OCI-M2 (cell line): ENCODE data around the gene COL11A2.

Experiments
- DNase-seq: peaks from one replicate; lab custom pipeline; 2025; ENCODE audit not compliant: unreplicated experiment; lab: John Stamatoyannopoulos, UW

The COL11A2 gene

GRCh38 chr6:33206864-33207551, 14.7 kb upstream of the COL11A2 start:
- DNase-seq, result no peak

GRCh38 chr6:33206027-33206863, 14.0 kb upstream of the COL11A2 start:
- no peak for DNase-seq

- DNase-seq, result no peak
Observed at GRCh38 chr6:33205191-33206026, 13.1 kb upstream of the COL11A2 start.

- peak; percentile 46 for DNase-seq
Observed at GRCh38 chr6:33204415-33205190, 12.3 kb upstream of the COL11A2 start, which contains the start of gene HSD17B8. HSD17B8 (plus strand) TSS chr6:33204655; CDS start chr6:33204669, 14 bp downstream.

- DNase-seq, result no peak
Observed at GRCh38 chr6:33204165-33204414, 11.8 kb upstream of the COL11A2 start.

GRCh38 chr6:33203443-33204164, 11.3 kb upstream of the COL11A2 start:
- no peak for DNase-seq

GRCh38 chr6:33202799-33203198, 10.5 kb upstream of the COL11A2 start:
- no peak for DNase-seq

GRCh38 chr6:33201935-33202334, 9.7 kb upstream of the COL11A2 start:
- DNase-seq, result no peak

- no peak for DNase-seq
Observed at GRCh38 chr6:33201147-33201545, 8.9 kb upstream of the COL11A2 start.

GRCh38 chr6:33200219-33201146, 8.2 kb upstream of the COL11A2 start, which contains the start of the genes RXRB and SLC39A7:
RXRB (minus strand) TSS chr6:33200665; CDS start chr6:33200476, 189 bp downstream.
SLC39A7 (plus strand) TSS chr6:33200867; CDS start chr6:33201246, 379 bp downstream.
- peak; percentile 93 for DNase-seq

- peak; percentile 72 for DNase-seq
Observed at GRCh38 chr6:33199687-33200218, 7.5 kb upstream of the COL11A2 start.

- no peak for DNase-seq
Observed at GRCh38 chr6:33198853-33199436, 6.7 kb upstream of the COL11A2 start.

GRCh38 chr6:33198159-33198852, 6.0 kb upstream of the COL11A2 start:
- DNase-seq, result no peak

- peak; percentile 25 for DNase-seq
Observed at GRCh38 chr6:33197431-33198048, 5.3 kb upstream of the COL11A2 start.

GRCh38 chr6:33195304-33196165, 3.3 kb upstream of the COL11A2 start:
- no peak for DNase-seq

- no peak for DNase-seq
Observed at GRCh38 chr6:33194431-33194979, 2.2 kb upstream of the COL11A2 start.
